T-cell (primary cell): ENCODE results near the gene ZNF524. TPM values are rescaled to one million over a fixed set of nuclear protein-coding genes. Genes with fewer than 3 reads are reported as not detected.

ENCODE experiments used
- ATAC-seq, 4 experiments: fragments of 200-7000 bp in 3 of 4; fragments of 150-1000 bp in 1 of 4; cut with Tn5 transposase; replicated peaks in 1 of 4; 1 replicate in 3 of 4; 2 replicates in 1 of 4; pipeline ENCODE4 v1.10.0; 2021; ENCODE audit warnings: moderate library complexity in 3 of 4, mild to moderate bottlenecking in 2 of 4, moderate number of reproducible peaks in 1 of 4
- CTCF ChIA-PET, 2 donors: fragments of 300-600 bp; sonication (Branson Sonifier 250); formaldehyde crosslinking; loops; one replicate each; lab custom pipeline; 2022; ENCODE audit warnings: antibody characterized with exemption in 2 of 2; lab: Charles Lee
- POLR2A ChIA-PET, 2 donors: fragments of 300-600 bp; sonication (Branson Sonifier 250); formaldehyde crosslinking; loops; one replicate each; lab custom pipeline; 2022; ENCODE audit warnings: antibody characterized with exemption in 2 of 2; lab: Charles Lee
- DNase-seq, 35 experiments: peaks; one replicate each; pipeline versions ENCODE4 v3.0.0 to v3.0.0-alpha.2; 2013 to 2023
- H3K27ac ChIP-seq: one replicate; pipeline ENCODE4 v1.5.1; 2013; ENCODE audit warnings: low read length
- H3K27me3 ChIP-seq, 2 experiments: replicated peaks in 1 of 2; 1 replicate in 1 of 2; 2 replicates in 1 of 2; pipeline versions ENCODE4 v1.6.1 to v1.7.0; 2013; ENCODE audit warnings: low read length in 1 of 2, mixed read lengths in 1 of 2; ENCODE audit not compliant: control insufficient read depth in 2 of 2, insufficient read depth in 2 of 2; ENCODE audit errors: extremely low read depth in 1 of 2
- H3K36me3 ChIP-seq, 2 donors: 1 replicate in 1 of 2; 2 replicates in 1 of 2; pipeline versions ENCODE4 v1.6.1 to v1.7.0; 2013; ENCODE audit warnings: low read length in 1 of 2; ENCODE audit not compliant: control insufficient read depth in 2 of 2, insufficient read depth in 1 of 2; ENCODE audit errors: extremely low read depth in 1 of 2
- H3K4me1 ChIP-seq, 2 experiments: 1 replicate in 1 of 2; 2 replicates in 1 of 2; pipeline versions ENCODE4 v1.6.1 to v1.7.0; 2013; ENCODE audit warnings: low read length in 2 of 2, mixed read lengths in 1 of 2; ENCODE audit not compliant: insufficient read depth in 2 of 2, control insufficient read depth in 1 of 2; ENCODE audit errors: extremely low read depth in 1 of 2
- H3K4me3 ChIP-seq, 2 donors: 1 replicate in 1 of 2; 2 replicates in 1 of 2; pipeline versions ENCODE4 v1.5.1 to v1.7.0; 2013; ENCODE audit warnings: mild to moderate bottlenecking in 2 of 2, low read length in 1 of 2, moderate library complexity in 1 of 2; ENCODE audit not compliant: control insufficient read depth in 1 of 2; ENCODE audit errors: extremely low read depth in 1 of 2
- H3K9me3 ChIP-seq: 2 replicates; pipeline ENCODE4 v1.7.0; 2013
- H3K27ac Mint-ChIP-seq, 2 donors: one replicate each; pipeline ENCODE4 v1.8.0; 2020 to 2021; ENCODE audit warnings: mild to moderate bottlenecking in 2 of 2, mixed read lengths in 2 of 2
- H3K27me3 Mint-ChIP-seq, 2 donors: one replicate each; pipeline ENCODE4 v1.8.0; 2021 to 2022; ENCODE audit warnings: mixed read lengths in 2 of 2
- H3K36me3 Mint-ChIP-seq: one replicate; pipeline ENCODE4 v1.8.0; 2021; ENCODE audit warnings: mixed read lengths
- H3K4me1 Mint-ChIP-seq, 3 donors: one replicate each; pipeline ENCODE4 v1.8.0; 2020 to 2022; ENCODE audit warnings: mixed read lengths in 3 of 3, mild to moderate bottlenecking in 1 of 3
- H3K4me3 Mint-ChIP-seq, 3 donors: one replicate each; pipeline ENCODE4 v1.8.0; 2020 to 2022; ENCODE audit warnings: mild to moderate bottlenecking in 3 of 3, mixed read lengths in 3 of 3, moderate library complexity in 3 of 3
- H3K9me3 Mint-ChIP-seq, 3 donors: one replicate each; pipeline ENCODE4 v1.8.0; 2020 to 2022; ENCODE audit warnings: mixed read lengths in 3 of 3
- WGBS: methylation state at CpG from one replicate; pipeline ENCODE4 v1.1.5; 2013; ENCODE audit warnings: missing lambda C conversion rate; ENCODE audit not compliant: insufficient coverage; 5-methylcytosine and 5-hydroxymethylcytosine counted together
- total RNA-seq, 35 experiments: library from RNA in 6 of 35; stranded (reverse) in 6 of 35; fragments of 120-200 nt in 1 of 35; gene quantifications; one replicate each; pipeline versions ENCODE4 v1.2.1 to v1.2.4 and lab custom pipeline; 2013 to 2026

Gene ZNF524
- total RNA-seq, 5 donors from 2014 or later (not counting 1 experiment from before 2014, with no cell fraction given) = 14.9 to 42.2 (median 33.4) TPM

DNA sequence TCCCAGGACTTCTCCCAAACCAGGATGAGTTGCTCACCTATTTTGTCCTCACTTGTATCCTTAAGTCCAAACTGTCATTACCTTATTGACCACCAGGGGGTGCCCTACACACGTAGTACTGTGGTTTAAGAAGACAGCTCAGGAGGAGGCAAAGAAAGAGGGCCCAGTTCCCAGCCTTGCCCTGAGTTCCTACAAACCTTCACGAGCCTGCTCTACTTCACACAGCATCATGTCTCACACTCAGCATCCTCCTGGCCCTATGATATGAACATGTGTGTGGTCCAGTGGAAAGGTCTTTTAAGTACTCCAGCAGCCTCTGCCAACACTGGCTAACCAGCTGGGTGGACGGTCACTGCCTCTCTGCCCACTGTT lies 32.4 kb downstream of the ZNF524 start:
- H3K9me3 Mint-ChIP-seq = no peaks in the 10 kb centered on the region
- peaks cover 17 to 44% of the 10 kb centered on the region in 2 experiments for H3K4me1 ChIP-seq
- no peak overlapping the region for H3K4me3 ChIP-seq
- peaks cover 0 to 3% of the 10 kb centered on the region in 2 experiments for H3K27me3 ChIP-seq
- H3K27ac ChIP-seq = no peak overlapping the region
- H3K27ac Mint-ChIP-seq = peak overlapping the region; percentile 57 to 66
- POLR2A ChIA-PET = interaction anchor here in 1 of 2 donors (0.5 kb wide), 1 partner anchor 22 kb away, joined by 3 read pairs; the partner anchor contains the start of gene U2AF2
- peaks cover 44 to 49% (median 45%) of the 10 kb centered on the region in 3 donors for H3K4me1 Mint-ChIP-seq
- CTCF ChIA-PET = interaction anchor here (0.5 to 3.5 kb wide), 19 partner anchors 8 to 716 kb away, joined by 3 to 21 read pairs (median 7); partner anchors contain the start of genes FIZ1 (in 1 of the 2), PPP6R1 (in 1 of the 2), ZNF581 (in 1 of the 2) and ZNF784 (in 1 of the 2)
- DNase-seq = peak; percentile 61 to 97 (median 83)
- H3K36me3 ChIP-seq = no peaks in the 10 kb centered on the region
- no peaks in the 10 kb centered on the region for H3K9me3 ChIP-seq
- peaks cover 7% of the 10 kb centered on the region for H3K36me3 Mint-ChIP-seq
- no CpG with 5 or more reads among the region's 3 CpGs for WGBS
- H3K4me3 Mint-ChIP-seq = peak overlapping the region in 1 of 3 donors; percentile 2
- no peaks in the 10 kb centered on the region for H3K27me3 Mint-ChIP-seq
- ATAC-seq = peak; percentile 42 to 55 (median 47)

- peaks cover 18 to 50% of the 10 kb centered on the region in 2 experiments for H3K4me1 ChIP-seq
Measured at GRCh38 chr19:55633861-55634260, 33.8 kb downstream of the ZNF524 start.

GRCh38 chr19:55635334-55635717 lies 35.2 kb downstream of the ZNF524 start:
- 23% methylated on average over 9 of the region's 9 CpGs for WGBS

More at GRCh38 chr19:55633861-55634260, 33.8 kb downstream of the ZNF524 start:
- CTCF ChIA-PET = interaction anchor here (0.7 to 3.5 kb wide), 9 partner anchors 10 to 130 kb away, joined by 3 to 21 read pairs (median 10); partner anchors contain the start of genes FIZ1 (in 1 of the 2) and ZNF784 (in 1 of the 2)
- Mint-ChIP-seq H3K4me3 (peak overlapping the region; percentile 65 to 100 (median 98)), H3K9me3 (no peaks in the 10 kb centered on the region), H3K4me1 (peaks cover 50 to 53% (median 53%) of the 10 kb centered on the region in 3 donors), H3K27me3 (no peaks in the 10 kb centered on the region), H3K27ac (peak overlapping the region in 1 of 2 donors; percentile 75), H3K36me3 (peaks cover 14% of the 10 kb centered on the region)
- 100% methylated on average over 1 of the region's 8 CpGs for WGBS
- Histone ChIP-seq H3K27ac (peak overlapping the region; percentile 99), H3K36me3 (peaks cover 0 to 2% of the 10 kb centered on the region in 2 donors), H3K27me3 (peaks cover 0 to 3% of the 10 kb centered on the region in 2 experiments), H3K4me3 (no peak overlapping the region), H3K9me3 (no peaks in the 10 kb centered on the region)
- ATAC-seq (no peak), DNase-seq (no peak)
- POLR2A ChIA-PET = interaction anchor here in 1 of 2 donors (0.5 to 0.6 kb wide), 2 partner anchors 11 to 295 kb away, joined by 3 read pairs; no protein-coding TSS in a partner anchor

GRCh38 chr19:55635856-55636440 lies 35.9 kb downstream of the ZNF524 start:
- H3K4me3 ChIP-seq = peak overlapping the region; percentile 85 to 98
- H3K36me3 Mint-ChIP-seq = peaks cover 17% of the 10 kb centered on the region
- CTCF ChIA-PET = interaction anchor here in 1 of 2 donors (1.8 kb wide), 1 partner anchor 19 kb away, joined by 4 read pairs; no protein-coding TSS in a partner anchor
- no peaks in the 10 kb centered on the region for H3K9me3 Mint-ChIP-seq
- H3K4me3 Mint-ChIP-seq = peak overlapping the region; percentile 98 to 100 (median 99)
- H3K27ac ChIP-seq = peak overlapping the region; percentile 99
- H3K27me3 ChIP-seq = no peaks in the 10 kb centered on the region
- peak overlapping the region; percentile 100 for H3K27ac Mint-ChIP-seq
- peaks cover 0 to 2% of the 10 kb centered on the region in 2 donors for H3K36me3 ChIP-seq
- peaks cover 63 to 68% (median 67%) of the 10 kb centered on the region in 3 donors for H3K4me1 Mint-ChIP-seq
- DNase-seq (no peak), ATAC-seq (no peak)
- no peaks in the 10 kb centered on the region for H3K9me3 ChIP-seq
- no peaks in the 10 kb centered on the region for H3K27me3 Mint-ChIP-seq
- POLR2A ChIA-PET = interaction anchor here (0.8 to 1.3 kb wide), 2 partner anchors 11 to 174 kb away, joined by 3 to 4 read pairs; partner anchors contain the start of gene ISOC2 (in 1 of the 2)
- WGBS = 61% methylated on average over 7 of the region's 7 CpGs
- peaks cover 18 to 69% of the 10 kb centered on the region in 2 experiments for H3K4me1 ChIP-seq

More at GRCh38 chr19:55635334-55635717, 35.2 kb downstream of the ZNF524 start:
- H3K27me3 Mint-ChIP-seq = no peaks in the 10 kb centered on the region
- Histone ChIP-seq H3K9me3 (no peaks in the 10 kb centered on the region), H3K4me3 (peak overlapping the region; percentile 85 to 98), H3K27me3 (no peaks in the 10 kb centered on the region), H3K36me3 (peaks cover 0 to 2% of the 10 kb centered on the region in 2 donors), H3K4me1 (peaks cover 18 to 65% of the 10 kb centered on the region in 2 experiments), H3K27ac (peak overlapping the region; percentile 99)
- H3K4me3 Mint-ChIP-seq = peak overlapping the region; percentile 98 to 100 (median 99)
- POLR2A ChIA-PET = interaction anchor here (0.8 kb wide), 2 partner anchors 174 to 517 kb away, joined by 3 to 5 read pairs; partner anchors contain the start of gene ISOC2 (in 1 of the 2)
- CTCF ChIA-PET = no interaction called here
- H3K9me3 Mint-ChIP-seq = no peaks in the 10 kb centered on the region
- H3K36me3 Mint-ChIP-seq = peaks cover 17% of the 10 kb centered on the region
- peak overlapping the region; percentile 100 for H3K27ac Mint-ChIP-seq
- no peak for ATAC-seq
- peak in 2 of 35 experiments; percentile 37 to 44 for DNase-seq
- H3K4me1 Mint-ChIP-seq = peaks cover 60 to 65% (median 64%) of the 10 kb centered on the region in 3 donors

GRCh38 chr19:55636723-55637122 lies 36.6 kb downstream of the ZNF524 start:
- peaks cover 16 to 71% of the 10 kb centered on the region in 2 experiments for H3K4me1 ChIP-seq
- DNase-seq = no peak
- H3K4me3 Mint-ChIP-seq = peak overlapping the region; percentile 98 to 100 (median 99)
- peaks cover 17% of the 10 kb centered on the region for H3K36me3 Mint-ChIP-seq
- ChIA-PET POLR2A (interaction anchor here in 1 of 2 donors (1.3 kb wide), 1 partner anchor 10 kb away, joined by 4 read pairs; no protein-coding TSS in a partner anchor), CTCF (interaction anchor here in 1 of 2 donors (1.0 to 1.8 kb wide), 4 partner anchors 10 to 18 kb away, joined by 3 to 5 read pairs (median 4); no protein-coding TSS in a partner anchor)
- no peaks in the 10 kb centered on the region for H3K27me3 Mint-ChIP-seq
- no peaks in the 10 kb centered on the region for H3K27me3 ChIP-seq
- peaks cover 65 to 69% (median 68%) of the 10 kb centered on the region in 3 donors for H3K4me1 Mint-ChIP-seq
- H3K27ac ChIP-seq = peak overlapping the region; percentile 99
- H3K9me3 ChIP-seq = no peaks in the 10 kb centered on the region
- ATAC-seq = no peak
- peak overlapping the region; percentile 100 for H3K27ac Mint-ChIP-seq
- 100% methylated on average over 2 of the region's 4 CpGs for WGBS
- peaks cover 0 to 2% of the 10 kb centered on the region in 2 donors for H3K36me3 ChIP-seq
- H3K4me3 ChIP-seq = no peak overlapping the region
- H3K9me3 Mint-ChIP-seq = no peaks in the 10 kb centered on the region

- Histone ChIP-seq H3K27ac (no peak overlapping the region), H3K36me3 (peaks cover 0 to 2% of the 10 kb centered on the region in 2 donors), H3K27me3 (no peaks in the 10 kb centered on the region), H3K4me3 (no peak overlapping the region), H3K4me1 (peaks cover 20 to 72% of the 10 kb centered on the region in 2 experiments), H3K9me3 (no peaks in the 10 kb centered on the region)
- Mint-ChIP-seq H3K4me1 (peaks cover 63 to 67% (median 67%) of the 10 kb centered on the region in 3 donors), H3K9me3 (no peaks in the 10 kb centered on the region), H3K27me3 (peaks cover 0 to 2% of the 10 kb centered on the region in 2 donors), H3K36me3 (peaks cover 17% of the 10 kb centered on the region), H3K27ac (peak overlapping the region; percentile 64 to 79), H3K4me3 (peak overlapping the region; percentile 35 to 98 (median 47))
- 79% methylated on average over 10 of the region's 11 CpGs for WGBS
- ATAC-seq (no peak), DNase-seq (no peak)
- POLR2A ChIA-PET = no interaction called here
- CTCF ChIA-PET = interaction anchor here (0.6 to 1.8 kb wide), 7 partner anchors 10 to 502 kb away, joined by 3 to 12 read pairs (median 4); partner anchors contain the start of gene ZNF784 (in 1 of the 2)
Measured at GRCh38 chr19:55637534-55637933, 37.4 kb downstream of the ZNF524 start.
